ENCODE data around the gene USP38.

- TF ChIP-seq POLR2A (IDR thresholded peaks at IDR 0.05): no peak
- TF ChIP-seq CTCF (IDR thresholded peaks at IDR 0.05): peak; percentile 14 to 67 (median 51)
These were observed 22.8 kb downstream of the USP38 start for GRCh38 chr4:143207555-143207954.
